Iris pigment epithelial cell (primary cell): ENCODE data around the gene BCL2L1.
A peak's percentile ranks its signal among the peaks of the same experiment; 100 is the strongest.

Source experiments
- DNase-seq: peaks from one replicate; pipeline ENCODE4 v3.0.0-alpha.2; 2011; ENCODE audit warnings: low read depth

BCL2L1 gene

GRCh38 chr20:31723319-31724078 lies 831 bp upstream of the BCL2L1 start:
- DNase-seq = peak; percentile 98

GRCh38 chr20:31723069-31723318 lies 326 bp upstream of the BCL2L1 start:
- no peak for DNase-seq

- DNase-seq = no peak
These were observed 1.0 kb downstream of the BCL2L1 start for GRCh38 chr20:31721408-31722256.

- no peak for DNase-seq
These were observed 1.9 kb downstream of the BCL2L1 start for GRCh38 chr20:31720486-31721407.

- no peak for DNase-seq
These were observed 2.8 kb downstream of the BCL2L1 start for GRCh38 chr20:31719644-31720485.

GRCh38 chr20:31718952-31719643 lies 3.6 kb downstream of the BCL2L1 start:
- DNase-seq = no peak

GRCh38 chr20:31717478-31718201 lies 5.0 kb downstream of the BCL2L1 start:
- DNase-seq = no peak

- no peak for DNase-seq
These were observed 5.7 kb downstream of the BCL2L1 start for GRCh38 chr20:31716818-31717477.

GRCh38 chr20:31716351-31716750 lies 6.3 kb downstream of the BCL2L1 start:
- DNase-seq = no peak

- DNase-seq = no peak
These were observed 6.9 kb downstream of the BCL2L1 start for GRCh38 chr20:31715766-31716165.

- DNase-seq = peak; percentile 86
These were observed 9.1 kb downstream of the BCL2L1 start for GRCh38 chr20:31713312-31714273.

- DNase-seq = peak; percentile 74
These were observed 9.9 kb downstream of the BCL2L1 start for GRCh38 chr20:31712564-31713311.

GRCh38 chr20:31712112-31712553 lies 10.5 kb downstream of the BCL2L1 start:
- no peak for DNase-seq

- DNase-seq = no peak
These were observed 11.2 kb downstream of the BCL2L1 start for GRCh38 chr20:31711179-31712111.

GRCh38 chr20:31710423-31711108 lies 12.1 kb downstream of the BCL2L1 start:
- no peak for DNase-seq

GRCh38 chr20:31709939-31710338 lies 12.7 kb downstream of the BCL2L1 start:
- DNase-seq = no peak
